ENCODE results near the gene SPATA13. TPM values are rescaled to one million over a fixed set of nuclear protein-coding genes. Genes with fewer than 3 reads are reported as not detected.

Gene SPATA13
- total and polyA plus RNA-seq, 10 of the 15 experiments (the other 5 are each of a cell fraction or from before 2014, with no cell fraction given) = 2.4 to 11.1 (median 10.2) TPM

- RAD21 ChIA-PET (ENCODE audit: unreplicated experiment) = no interaction called here
- in situ Hi-C loops (cut with MboI) (no loop called here), intact Hi-C loops (cut with micrococcal nuclease; ENCODE audit: unreplicated experiment) (no loop called here)
- Histone ChIP-seq H3K9me3 (replicated peaks; ENCODE audit: control insufficient read depth, insufficient read depth, low read length) (no peaks in the 10 kb centered on the region), H3K4me3 (no peak overlapping the region), H2AFZ (ENCODE audit: control insufficient read depth, low read depth, low read length) (no peak overlapping the region), H3K27ac (ENCODE audit: control insufficient read depth, insufficient read depth) (no peak overlapping the region), H3K4me1 (ENCODE audit: control insufficient read depth, insufficient read depth, low read length) (no peaks in the 10 kb centered on the region), H3K36me3 (ENCODE audit: control insufficient read depth in 2 of 2, insufficient read depth in 2 of 2, low read length in 1 of 2) (no peaks in the 10 kb centered on the region), H3K79me2 (ENCODE audit: control insufficient read depth, insufficient read depth, low read length) (no peaks in the 10 kb centered on the region), H3K9ac (ENCODE audit: control insufficient read depth, insufficient read depth, low read length) (no peak overlapping the region), H3K27me3 (replicated peaks in 1 of 2; ENCODE audit: control insufficient read depth in 2 of 2, insufficient read depth in 2 of 2, low read length in 1 of 2) (no peaks in the 10 kb centered on the region), H4K20me1 (ENCODE audit: control insufficient read depth, insufficient read depth) (no peaks in the 10 kb centered on the region), H3K4me2 (ENCODE audit: control insufficient read depth, insufficient read depth) (no peak overlapping the region)
- SMC1A ChIA-PET (ENCODE audit: uncharacterized antibody, unreplicated experiment) = no interaction called here
- TF ChIP-seq RELA (IDR thresholded peaks at IDR 0.05; ENCODE audit: borderline replicate concordance, partially characterized antibody) (no peak), ZZZ3 (IDR thresholded peaks at IDR 0.05; ENCODE audit: control insufficient read depth, insufficient read length, low read depth) (no peak), SMAD1 (IDR thresholded peaks at IDR 0.05; ENCODE audit: low read depth, partially characterized antibody) (no peak), MEF2B (IDR thresholded peaks at IDR 0.05; ENCODE audit: partially characterized antibody, poor library complexity, severe bottlenecking) (no peak)
- CTCF ChIA-PET = interaction anchor here (2.3 kb wide), 1 partner anchor 15 kb away, joined by 7 read pairs; no protein-coding TSS in a partner anchor
- POLR2A ChIA-PET = no interaction called here
- DNase-seq (ENCODE audit: low read depth, low spot score) = no peak
- no TSS peak for BruUV-seq (replicated peaks)
- no peak for ATAC-seq
- no peak for FAIRE-seq
- WGBS (ENCODE audit: insufficient coverage, insufficient replicate concordance, low lambda C conversion rate, missing lambda C conversion rate) = 24% methylated on average over 2 of the region's 2 CpGs
Measured at GRCh38 chr13:24243302-24243701, 82.8 kb downstream of the SPATA13 start.

- intact Hi-C loops (cut with micrococcal nuclease; ENCODE audit: unreplicated experiment) = no loop called here
- BruUV-seq (replicated peaks) = no TSS peak
- ChIA-PET SMC1A (ENCODE audit: uncharacterized antibody, unreplicated experiment) (interaction anchor here (0.7 to 2.2 kb wide), 3 partner anchors 9 to 33 kb away, joined by 3 to 6 read pairs (median 3); no protein-coding TSS in a partner anchor), RAD21 (ENCODE audit: unreplicated experiment) (no interaction called here), POLR2A (no interaction called here), CTCF (interaction anchor here (0.7 to 2.3 kb wide), 3 partner anchors 16 to 25 kb away, joined by 3 to 7 read pairs (median 3); no protein-coding TSS in a partner anchor)
- in situ Hi-C loops (cut with MboI) = no loop called here
- FAIRE-seq (no peak), ATAC-seq (no peak), DNase-seq (ENCODE audit: low read depth, low spot score) (no peak)
- no peak overlapping the region for H2AFZ ChIP-seq (ENCODE audit: control insufficient read depth, low read depth, low read length)
- H3K27ac ChIP-seq (ENCODE audit: control insufficient read depth, insufficient read depth) = no peak overlapping the region
- no peaks in the 10 kb centered on the region for H3K79me2 ChIP-seq (ENCODE audit: control insufficient read depth, insufficient read depth, low read length)
- no peak overlapping the region for H3K4me2 ChIP-seq (ENCODE audit: control insufficient read depth, insufficient read depth)
- H3K27me3 ChIP-seq (replicated peaks in 1 of 2; ENCODE audit: control insufficient read depth in 2 of 2, insufficient read depth in 2 of 2, low read length in 1 of 2) = no peaks in the 10 kb centered on the region
- no peaks in the 10 kb centered on the region for H3K9me3 ChIP-seq (replicated peaks; ENCODE audit: control insufficient read depth, insufficient read depth, low read length)
- no peak overlapping the region for H3K4me3 ChIP-seq
- no peaks in the 10 kb centered on the region for H3K36me3 ChIP-seq (ENCODE audit: control insufficient read depth in 2 of 2, insufficient read depth in 2 of 2, low read length in 1 of 2)
- WGBS (ENCODE audit: insufficient coverage, insufficient replicate concordance, low lambda C conversion rate, missing lambda C conversion rate) = 93% methylated on average over 6 of the region's 6 CpGs
- H3K4me1 ChIP-seq (ENCODE audit: control insufficient read depth, insufficient read depth, low read length) = no peaks in the 10 kb centered on the region
- H4K20me1 ChIP-seq (ENCODE audit: control insufficient read depth, insufficient read depth) = no peaks in the 10 kb centered on the region
- H3K9ac ChIP-seq (ENCODE audit: control insufficient read depth, insufficient read depth, low read length) = no peak overlapping the region
- TF ChIP-seq BMI1 (IDR thresholded peaks at IDR 0.05; ENCODE audit: borderline replicate concordance) (no peak), KAT2A (conservative IDR thresholded peaks at IDR 0.05; ENCODE audit: control insufficient read depth, low read depth, low read length) (no peak), CHD1 (IDR thresholded peaks at IDR 0.05; ENCODE audit: low read depth, low read length) (no peak), HSF1 (IDR thresholded peaks at IDR 0.05; ENCODE audit: low read depth, low read length) (no peak), TARDBP (IDR thresholded peaks at IDR 0.05; ENCODE audit: borderline replicate concordance) (no peak), NKRF (conservative IDR thresholded peaks at IDR 0.05) (no peak), STAT1 (conservative IDR thresholded peaks at IDR 0.05) (no peak), ATF2 (IDR thresholded peaks at IDR 0.05; ENCODE audit: low read length) (no peak)
Measured at GRCh38 chr13:24244802-24245201, 84.3 kb downstream of the SPATA13 start.

All from GM12878 (cell line).